NB4 (cell line): ENCODE data around the gene TMEM19.

ENCODE experiments used
- POLR2A ChIP-seq: IDR thresholded peaks from 2 replicates; pipeline ENCODE4 v1.6.1; 2011; ENCODE audit warnings: mild to moderate bottlenecking; ENCODE audit not compliant: insufficient read length; ENCODE audit errors: extremely low read depth
- TF ChIP-seq, protein P1 (sequence below): IDR thresholded peaks from one replicate; pipeline ENCODE4 v1.5.1; 2012; ENCODE audit warnings: low read depth, low read length

- TF ChIP-seq, protein P1, sequence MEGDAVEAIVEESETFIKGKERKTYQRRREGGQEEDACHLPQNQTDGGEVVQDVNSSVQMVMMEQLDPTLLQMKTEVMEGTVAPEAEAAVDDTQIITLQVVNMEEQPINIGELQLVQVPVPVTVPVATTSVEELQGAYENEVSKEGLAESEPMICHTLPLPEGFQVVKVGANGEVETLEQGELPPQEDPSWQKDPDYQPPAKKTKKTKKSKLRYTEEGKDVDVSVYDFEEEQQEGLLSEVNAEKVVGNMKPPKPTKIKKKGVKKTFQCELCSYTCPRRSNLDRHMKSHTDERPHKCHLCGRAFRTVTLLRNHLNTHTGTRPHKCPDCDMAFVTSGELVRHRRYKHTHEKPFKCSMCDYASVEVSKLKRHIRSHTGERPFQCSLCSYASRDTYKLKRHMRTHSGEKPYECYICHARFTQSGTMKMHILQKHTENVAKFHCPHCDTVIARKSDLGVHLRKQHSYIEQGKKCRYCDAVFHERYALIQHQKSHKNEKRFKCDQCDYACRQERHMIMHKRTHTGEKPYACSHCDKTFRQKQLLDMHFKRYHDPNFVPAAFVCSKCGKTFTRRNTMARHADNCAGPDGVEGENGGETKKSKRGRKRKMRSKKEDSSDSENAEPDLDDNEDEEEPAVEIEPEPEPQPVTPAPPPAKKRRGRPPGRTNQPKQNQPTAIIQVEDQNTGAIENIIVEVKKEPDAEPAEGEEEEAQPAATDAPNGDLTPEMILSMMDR, result no peak
- TF ChIP-seq POLR2A, result no peak
Observed at GRCh38 chr12:71652656-71653055, 33.2 kb upstream of the TMEM19 start.
